Erythroblast (primary cell): ENCODE measurements around the gene ATF2.

Source experiments
- GATA1 ChIP-seq: IDR thresholded peaks from 2 replicates; pipeline ENCODE4 v1.6.1; 2011; ENCODE audit warnings: low read depth, mild to moderate bottlenecking, control low read depth, low read length, moderate library complexity
- POLR2A ChIP-seq: IDR thresholded peaks from 2 replicates; pipeline ENCODE4 v1.6.1; 2011; ENCODE audit warnings: mild to moderate bottlenecking, low read length

DNA sequence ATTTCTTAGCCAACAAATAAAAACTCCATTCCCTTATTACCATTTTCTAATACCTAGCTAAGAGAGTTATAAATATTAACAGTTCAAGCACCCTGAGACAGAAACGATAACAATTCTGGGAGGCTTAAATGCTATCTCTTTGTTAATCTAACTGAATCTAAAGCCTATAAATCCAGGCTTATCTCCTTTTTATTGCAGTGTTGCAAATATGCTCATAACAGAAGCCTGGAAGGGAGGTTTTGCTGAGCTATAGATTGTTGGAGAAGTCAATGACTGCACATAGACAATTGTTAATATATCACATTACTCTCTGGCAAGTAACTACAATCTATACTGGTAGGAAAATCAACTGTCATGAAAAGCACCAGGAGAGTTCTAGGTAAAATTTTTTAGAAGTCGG, 30.2 kb downstream of the ATF2 start:
- TF ChIP-seq POLR2A (no peak), GATA1 (no peak)
